Gastrocnemius medialis (tissue), 4 donors: ENCODE measurements around the gene GALNT18.

Source experiments
- POLR2A ChIP-seq, 2 donors: fragments of 450-650 bp; IDR thresholded peaks; one replicate each; pipeline ENCODE4 v1.6.1; 2017; ENCODE audit warnings: antibody characterized with exemption in 2 of 2, mild to moderate bottlenecking in 2 of 2, moderate library complexity in 2 of 2
- TF ChIP-seq, protein P1 (sequence below), 5 experiments: fragments of 450-650 bp in 3 of 5; fragments of 200-600 bp in 2 of 5; sonication (generic) in 2 of 5; IDR thresholded peaks in 4 of 5; conservative IDR thresholded peaks in 1 of 5; 1 replicate in 4 of 5; 2 replicates in 1 of 5; pipeline ENCODE4 v1.5.1; 2016 to 2019; ENCODE audit warnings: antibody characterized with exemption in 5 of 5, mild to moderate bottlenecking in 3 of 5, moderate library complexity in 3 of 5

DNA sequence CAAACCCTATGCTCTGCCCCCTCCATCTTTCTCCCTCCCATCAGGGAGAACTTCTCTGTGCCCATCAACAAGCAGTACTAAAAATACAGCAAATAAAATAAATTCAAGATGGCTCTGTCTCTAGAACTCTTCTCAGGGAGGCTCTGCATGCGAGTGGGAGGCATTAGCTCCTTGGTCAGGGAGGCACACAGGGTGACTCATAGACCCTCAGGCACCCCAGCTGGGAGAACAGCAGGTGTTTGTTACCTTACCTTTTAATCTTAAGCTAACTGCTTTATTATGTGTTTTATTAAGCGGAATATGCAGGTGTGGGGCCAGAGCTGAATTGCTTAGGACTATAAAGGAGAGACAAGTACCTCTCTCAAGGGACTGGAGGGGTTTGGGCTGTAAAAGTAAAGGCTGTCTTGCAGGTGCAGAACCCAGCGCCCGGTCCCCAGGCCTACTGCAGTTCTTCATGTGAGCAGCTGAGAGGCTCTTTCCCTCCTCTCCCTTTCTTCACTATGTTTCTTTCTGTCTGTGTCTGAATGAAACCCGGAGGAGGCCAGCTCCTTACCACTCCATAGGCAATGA, 289.6 kb downstream of the GALNT18 start:
- TF ChIP-seq, protein P1, sequence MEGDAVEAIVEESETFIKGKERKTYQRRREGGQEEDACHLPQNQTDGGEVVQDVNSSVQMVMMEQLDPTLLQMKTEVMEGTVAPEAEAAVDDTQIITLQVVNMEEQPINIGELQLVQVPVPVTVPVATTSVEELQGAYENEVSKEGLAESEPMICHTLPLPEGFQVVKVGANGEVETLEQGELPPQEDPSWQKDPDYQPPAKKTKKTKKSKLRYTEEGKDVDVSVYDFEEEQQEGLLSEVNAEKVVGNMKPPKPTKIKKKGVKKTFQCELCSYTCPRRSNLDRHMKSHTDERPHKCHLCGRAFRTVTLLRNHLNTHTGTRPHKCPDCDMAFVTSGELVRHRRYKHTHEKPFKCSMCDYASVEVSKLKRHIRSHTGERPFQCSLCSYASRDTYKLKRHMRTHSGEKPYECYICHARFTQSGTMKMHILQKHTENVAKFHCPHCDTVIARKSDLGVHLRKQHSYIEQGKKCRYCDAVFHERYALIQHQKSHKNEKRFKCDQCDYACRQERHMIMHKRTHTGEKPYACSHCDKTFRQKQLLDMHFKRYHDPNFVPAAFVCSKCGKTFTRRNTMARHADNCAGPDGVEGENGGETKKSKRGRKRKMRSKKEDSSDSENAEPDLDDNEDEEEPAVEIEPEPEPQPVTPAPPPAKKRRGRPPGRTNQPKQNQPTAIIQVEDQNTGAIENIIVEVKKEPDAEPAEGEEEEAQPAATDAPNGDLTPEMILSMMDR (IDR thresholded peaks at IDR 0.05 in 4 of 5, conservative IDR thresholded peaks at IDR 0.05 in 1 of 5), result no peak
- TF ChIP-seq POLR2A (IDR thresholded peaks at IDR 0.05), result no peak
